ENCODE measurements around the gene CHST4.
"Not testable (repeated sequence)": the region's sequence is repeated elsewhere in the genome, so short reads cannot be mapped to it uniquely, and the experiment has no call there.

The CHST4 gene

GRCh38 chr16:71524566-71525553, 1.4 kb upstream of the CHST4 start:
- no peak for DNase-seq

- DNase-seq: no peak
Measured at GRCh38 chr16:71528257-71528656, 2.0 kb downstream of the CHST4 start.

- DNase-seq: no peak
Measured at GRCh38 chr16:71528863-71529262, 2.6 kb downstream of the CHST4 start.

- DNase-seq: no peak
Measured at GRCh38 chr16:71532366-71532765, 6.1 kb downstream of the CHST4 start.

DNA sequence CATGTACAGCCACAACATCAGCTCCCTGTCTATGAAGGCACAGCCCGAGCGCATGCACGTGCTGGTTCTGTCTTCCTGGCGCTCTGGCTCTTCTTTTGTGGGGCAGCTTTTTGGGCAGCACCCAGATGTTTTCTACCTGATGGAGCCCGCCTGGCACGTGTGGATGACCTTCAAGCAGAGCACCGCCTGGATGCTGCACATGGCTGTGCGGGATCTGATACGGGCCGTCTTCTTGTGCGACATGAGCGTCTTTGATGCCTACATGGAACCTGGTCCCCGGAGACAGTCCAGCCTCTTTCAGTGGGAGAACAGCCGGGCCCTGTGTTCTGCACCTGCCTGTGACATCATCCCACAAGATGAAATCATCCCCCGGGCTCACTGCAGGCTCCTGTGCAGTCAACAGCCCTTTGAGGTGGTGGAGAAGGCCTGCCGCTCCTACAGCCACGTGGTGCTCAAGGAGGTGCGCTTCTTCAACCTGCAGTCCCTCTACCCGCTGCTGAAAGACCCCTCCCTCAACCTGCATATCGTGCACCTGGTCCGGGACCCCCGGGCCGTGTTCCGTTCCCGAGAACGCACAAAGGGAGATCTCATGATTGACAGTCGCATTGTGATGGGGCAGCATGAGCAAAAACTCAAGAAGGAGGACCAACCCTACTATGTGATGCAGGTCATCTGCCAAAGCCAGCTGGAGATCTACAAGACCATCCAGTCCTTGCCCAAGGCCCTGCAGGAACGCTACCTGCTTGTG, 10.7 kb downstream of the CHST4 start:
- no peak for DNase-seq

- peak; percentile 51 for DNase-seq
Measured at GRCh38 chr16:71537643-71538042, 11.4 kb downstream of the CHST4 start.

GRCh38 chr16:71542377-71542776, 16.2 kb downstream of the CHST4 start:
- peak; percentile 67 for DNase-seq

DNA sequence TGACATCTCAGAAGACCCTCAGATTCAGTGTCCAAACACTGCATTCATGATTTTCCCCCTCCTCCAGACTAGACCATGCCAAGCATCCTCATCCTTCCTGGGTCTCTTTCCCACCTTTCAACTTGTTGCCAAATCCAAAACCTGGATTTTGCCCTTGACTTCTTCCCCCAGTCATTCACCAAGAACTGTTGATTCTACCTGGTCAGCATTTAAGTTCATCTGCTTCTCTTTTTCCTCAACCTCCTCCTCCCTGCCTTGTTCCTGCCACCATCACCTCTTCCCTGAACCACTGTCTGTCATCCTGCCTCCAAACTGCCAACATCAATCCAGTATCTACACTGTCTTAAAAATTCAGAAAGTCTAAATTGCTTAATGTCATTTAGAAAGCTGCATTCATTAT, 20.9 kb downstream of the CHST4 start:
- DNase-seq: no peak

- no peak for DNase-seq
Measured at GRCh38 chr16:71552698-71553503, 26.7 kb downstream of the CHST4 start.

GRCh38 chr16:71555230-71555891, 29.1 kb downstream of the CHST4 start:
- no peak for DNase-seq

DNA sequence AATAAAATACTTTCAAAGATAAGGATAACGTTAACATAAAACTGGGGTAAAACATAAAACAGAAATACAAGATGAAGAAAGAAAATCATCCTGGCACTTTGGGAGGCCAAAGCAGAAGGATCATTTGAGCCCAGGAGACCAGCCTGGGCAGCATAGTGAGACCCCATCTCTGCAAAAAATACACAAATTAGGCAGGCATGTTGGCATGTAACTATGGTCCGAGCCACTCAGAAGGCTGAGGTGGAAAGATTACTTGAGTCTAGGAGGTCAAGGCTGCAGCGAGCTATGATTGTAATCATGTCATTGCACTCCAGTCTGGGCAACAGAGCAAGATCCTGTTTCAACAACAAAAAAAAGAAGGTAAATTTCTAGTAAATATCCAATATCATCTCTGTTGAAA, 31.1 kb downstream of the CHST4 start:
- no peak for DNase-seq

DNA sequence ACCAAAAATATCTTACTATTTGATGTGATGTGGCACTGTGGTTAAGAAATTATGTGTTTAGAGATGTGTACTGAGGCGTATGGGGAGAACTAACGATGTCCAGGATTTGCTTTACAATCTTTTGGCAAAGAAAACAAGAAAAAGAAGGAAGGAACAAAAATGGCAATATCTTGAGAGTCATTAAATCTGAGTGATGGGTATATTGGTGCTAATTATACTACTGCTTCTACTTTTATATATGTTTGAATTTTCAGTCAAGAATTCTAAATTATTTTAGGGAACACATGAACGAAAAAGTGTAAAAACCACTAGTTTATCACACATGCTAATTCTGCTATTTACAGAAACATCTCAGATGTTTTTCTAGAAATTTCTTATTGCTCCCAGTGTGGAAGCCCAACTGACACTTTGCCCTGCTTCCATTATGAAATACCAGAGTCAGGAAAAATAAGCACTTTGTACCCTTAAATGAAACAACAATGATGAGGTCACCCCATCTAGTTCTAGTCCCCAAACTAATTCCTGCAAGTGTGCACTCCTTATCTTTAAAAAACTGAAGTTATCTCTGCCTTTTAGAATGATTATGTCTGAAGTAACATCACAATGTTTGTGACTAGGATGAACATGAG, 31.8 kb downstream of the CHST4 start:
- DNase-seq: no peak

DNA sequence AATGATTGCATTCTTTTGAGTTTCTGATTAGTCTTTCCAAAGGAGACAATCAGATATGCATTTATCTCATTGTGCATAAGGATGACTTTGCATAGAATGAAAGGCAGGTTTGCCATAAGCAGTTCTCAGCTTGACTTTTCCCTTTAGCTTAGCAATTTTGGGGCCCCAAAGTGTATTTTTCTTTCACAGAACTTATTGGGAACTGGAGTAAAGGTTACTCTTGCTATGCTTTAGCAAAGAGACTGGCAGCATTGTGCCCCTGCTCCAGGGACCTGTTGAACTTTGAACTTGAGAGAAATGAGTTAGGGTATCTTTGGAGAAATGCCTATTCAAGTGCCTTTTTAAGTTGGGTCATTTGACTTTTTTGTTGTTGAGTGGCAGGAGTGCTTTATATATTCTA, 33.6 kb downstream of the CHST4 start:
- DNase-seq: no peak

DNA sequence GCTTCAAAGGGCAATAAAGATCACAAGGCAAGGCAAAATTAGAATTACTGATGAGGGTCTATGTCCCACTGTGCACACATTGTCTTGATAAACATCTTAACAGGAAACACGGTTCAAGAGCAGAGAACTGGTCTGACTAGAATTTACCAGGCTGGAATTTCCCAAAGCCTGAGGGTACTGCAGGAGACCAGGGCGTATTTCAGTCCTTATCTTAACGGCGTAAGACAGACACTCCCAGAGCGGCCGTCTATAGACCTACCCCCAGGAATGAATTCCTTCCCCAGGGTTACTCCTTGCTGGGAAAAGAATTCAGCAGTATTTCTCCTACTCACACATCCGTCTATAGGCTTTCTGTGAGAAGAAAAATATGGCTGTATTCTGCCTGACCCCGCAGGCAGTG, 35.7 kb downstream of the CHST4 start:
- not testable (repeated sequence) for DNase-seq

DNA sequence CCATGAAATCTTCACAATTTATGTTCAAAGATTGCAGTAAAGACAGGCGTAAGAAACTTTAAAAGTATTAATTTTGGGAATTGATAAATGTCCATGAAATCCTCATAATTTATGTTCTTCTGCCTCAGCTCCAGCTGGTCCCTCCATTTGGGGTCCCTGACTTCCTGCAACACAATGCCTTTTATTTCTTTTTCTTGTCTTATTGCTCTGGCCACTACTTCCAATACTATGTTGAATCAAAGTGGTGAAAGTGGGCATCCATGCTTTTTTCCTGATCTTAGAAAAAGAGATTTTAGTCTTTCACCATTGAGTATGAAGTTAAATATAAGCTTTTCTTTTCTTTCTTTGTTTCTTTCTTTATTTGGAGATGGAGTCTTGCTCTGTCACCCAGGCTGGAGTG, 36.3 kb downstream of the CHST4 start:
- no peak for DNase-seq

GRCh38 chr16:71564335-71564967, 38.2 kb downstream of the CHST4 start:
- no peak for DNase-seq

DNA sequence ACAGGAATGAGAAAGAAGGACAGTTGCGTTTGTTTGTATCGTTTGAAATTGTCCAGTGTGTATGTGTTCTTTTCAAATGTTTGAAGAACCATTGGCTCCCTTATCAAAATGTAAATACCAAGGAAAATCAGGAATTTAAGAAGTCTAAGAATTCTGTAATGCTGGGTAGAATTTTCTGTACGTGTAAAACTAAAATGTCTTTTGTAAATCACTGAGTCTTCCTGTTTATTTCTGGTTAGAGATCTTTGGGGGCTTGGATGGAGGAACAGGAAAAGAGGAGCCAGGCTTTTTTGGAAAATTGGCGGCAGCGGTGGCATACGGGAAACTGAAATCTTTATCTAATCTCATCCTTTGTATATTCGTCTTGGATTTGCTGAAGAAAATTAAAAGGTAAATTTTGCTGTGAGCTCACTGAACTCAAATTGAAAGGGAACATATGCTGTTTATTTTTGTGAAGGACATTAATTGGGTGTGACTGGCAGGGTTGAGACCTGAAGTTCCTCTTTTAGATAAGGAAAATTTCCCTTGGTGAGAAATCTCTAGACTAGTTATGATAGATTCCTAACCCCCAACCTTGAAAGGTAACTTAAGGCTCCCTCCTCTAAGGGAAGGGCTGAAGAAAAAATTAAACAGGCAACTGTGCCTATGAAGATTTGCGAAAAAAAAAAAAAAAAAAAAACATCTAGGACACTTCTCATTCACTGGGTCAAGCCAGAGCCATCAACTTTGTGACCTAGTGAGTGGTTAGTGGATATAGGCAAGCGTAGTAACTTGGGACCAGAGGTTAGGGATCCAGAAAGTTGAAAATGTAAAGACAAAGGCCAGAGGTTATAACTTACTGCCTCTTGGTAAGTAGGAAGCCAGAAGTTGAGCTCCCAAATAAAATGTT, 39.8 kb downstream of the CHST4 start:
- DNase-seq: no peak

GRCh38 chr16:71567931-71568330, 41.7 kb downstream of the CHST4 start:
- DNase-seq: no peak

DNA sequence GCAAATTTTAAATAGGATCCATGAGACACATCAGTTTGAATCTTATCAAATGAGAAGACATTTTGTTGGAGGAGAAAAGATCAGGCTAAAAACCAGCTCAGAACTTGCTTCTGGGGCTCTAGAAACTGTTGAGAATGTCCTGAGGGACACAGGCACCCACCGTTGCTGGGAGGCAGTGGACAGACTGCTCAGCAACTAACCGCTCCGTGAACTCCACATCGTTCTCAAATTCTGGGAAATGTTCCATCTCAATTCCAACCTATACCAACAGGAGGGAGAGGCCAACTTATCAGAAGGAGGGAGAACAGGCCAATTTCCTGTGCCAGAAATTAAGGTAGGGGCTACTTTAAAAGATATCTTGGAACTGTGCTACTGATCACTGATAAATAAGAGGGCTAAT, 42.3 kb downstream of the CHST4 start:
- DNase-seq: no peak

GRCh38 chr16:71569621-71570020, 43.4 kb downstream of the CHST4 start:
- no peak for DNase-seq

GRCh38 chr16:71570144-71570543, 43.9 kb downstream of the CHST4 start:
- DNase-seq: no peak
